SK-N-SH (cell line): ENCODE measurements around the gene KRTAP9-8. TPM values are rescaled to one million over a fixed set of nuclear protein-coding genes. Genes with fewer than 3 reads are reported as not detected.

Experiments
- CTCF ChIA-PET: fragments of 300-600, 350-600 bp; formaldehyde crosslinking; extraction: SDS; loops from one replicate; lab custom pipeline; 2021; lab: Yijun Ruan, JAX
- POLR2A ChIA-PET: fragments of 350-600 bp; sonication (Branson Sonifier 250); formaldehyde crosslinking; extraction: SDS; loops from one replicate; lab custom pipeline; 2020; ENCODE audit warnings: antibody characterized with exemption, inconsistent platforms; lab: Yijun Ruan, JAX
- DNase-seq: peaks from one replicate; pipeline ENCODE4 v3.0.0; 2012
- H2AFZ ChIP-seq: fragments of 200-600 bp; sonication (generic); 2 replicates; pipeline ENCODE4 v1.8.1; 2016; ENCODE audit warnings: antibody characterized with exemption, mild to moderate bottlenecking, low read depth
- H3F3A ChIP-seq: fragments of 200-600 bp; sonication (generic); replicated peaks from 2 replicates; pipeline ENCODE3; 2016; ENCODE audit warnings: antibody characterized with exemption, mild to moderate bottlenecking; ENCODE audit not compliant: insufficient read depth
- H3K27ac ChIP-seq, 2 experiments: fragments of 200-500 bp in 1 of 2; fragments of 200-600 bp in 1 of 2; sonication (Bioruptor generic) in 1 of 2; sonication (generic), shearing (Covaris generic) in 1 of 2; 2 replicates each; pipeline versions ENCODE4 v1.5.1 to v1.6.1; 2014 to 2016; ENCODE audit warnings: low read depth in 2 of 2, inconsistent platforms in 1 of 2, low read length in 1 of 2, mild to moderate bottlenecking in 1 of 2, mixed read lengths in 1 of 2
- H3K27me3 ChIP-seq: fragments of 200-600 bp; sonication (generic), shearing (Covaris generic); 2 replicates; pipeline ENCODE4 v1.6.1; 2016; ENCODE audit warnings: mixed run types; ENCODE audit not compliant: insufficient read depth
- H3K36me3 ChIP-seq, 2 experiments: fragments of 200-500 bp in 1 of 2; fragments of 200-600 bp in 1 of 2; sonication (Bioruptor generic) in 1 of 2; sonication (generic) in 1 of 2; replicated peaks in 1 of 2; 2 replicates each; pipeline versions ENCODE3 to v1.5.1; 2014 to 2016; ENCODE audit warnings: low read length in 1 of 2, mild to moderate bottlenecking in 1 of 2; ENCODE audit not compliant: insufficient read depth in 2 of 2, control insufficient read depth in 1 of 2
- H3K4me1 ChIP-seq, 2 experiments: fragments of 200-500 bp in 1 of 2; fragments of 200-600 bp in 1 of 2; sonication (Bioruptor generic) in 1 of 2; sonication (generic), shearing (Covaris generic) in 1 of 2; 2 replicates each; pipeline versions ENCODE4 v1.5.1 to v1.6.1; 2014 to 2016; ENCODE audit warnings: low read depth in 1 of 2, low read length in 1 of 2, mixed run types in 1 of 2; ENCODE audit not compliant: insufficient read depth in 2 of 2, control insufficient read depth in 1 of 2
- H3K4me2 ChIP-seq: fragments of 200-600 bp; sonication (generic), shearing (Covaris generic); 2 replicates; pipeline ENCODE4 v1.6.1; 2017; ENCODE audit warnings: mixed run types
- H3K4me3 ChIP-seq, 2 experiments: fragments of 200-500 bp in 1 of 2; fragments of 200-600 bp in 1 of 2; sonication (Bioruptor generic) in 1 of 2; sonication (generic), shearing (Covaris generic) in 1 of 2; 2 replicates each; pipeline versions ENCODE4 v1.5.1 to v1.8.1; 2014 to 2016; ENCODE audit warnings: low read depth in 2 of 2, inconsistent platforms in 1 of 2, low read length in 1 of 2, mild to moderate bottlenecking in 1 of 2, mixed read lengths in 1 of 2, moderate library complexity in 1 of 2
- H3K79me2 ChIP-seq: fragments of 200-600 bp; sonication (generic); 2 replicates; pipeline ENCODE4 v1.8.1; 2017; ENCODE audit warnings: mild to moderate bottlenecking; ENCODE audit not compliant: insufficient read depth
- H3K9ac ChIP-seq: fragments of 200-600 bp; sonication (generic); 2 replicates; pipeline ENCODE4 v1.6.1; 2017; ENCODE audit warnings: mixed run types
- H3K9me2 ChIP-seq: fragments of 200-600 bp; sonication (generic); 2 replicates; pipeline ENCODE4 v1.6.1; 2017; ENCODE audit warnings: mixed run types
- H3K9me3 ChIP-seq: fragments of 200-600 bp; sonication (generic); 2 replicates; pipeline ENCODE4 v1.6.1; 2017; ENCODE audit warnings: mixed run types, mild to moderate bottlenecking, moderate library complexity
- H4K20me1 ChIP-seq: fragments of 200-600 bp; sonication (generic); 2 replicates; pipeline ENCODE4 v1.6.1; 2017; ENCODE audit warnings: mild to moderate bottlenecking, mixed run types; ENCODE audit not compliant: insufficient read depth
- EP300 ChIP-seq, 2 experiments: IDR thresholded peaks; 2 replicates each; pipeline versions ENCODE4 v1.4.0 to v1.6.1; 2012; ENCODE audit warnings: borderline replicate concordance in 1 of 2, low read depth in 1 of 2, low read length in 1 of 2
- FOSL2 ChIP-seq: IDR thresholded peaks from 2 replicates; pipeline ENCODE4 v1.4.0; 2012; ENCODE audit warnings: low read depth, mild to moderate bottlenecking, moderate library complexity, borderline replicate concordance
- FOXJ3 ChIP-seq: sonication (generic); formaldehyde crosslinking; IDR thresholded peaks from 2 replicates; pipeline ENCODE4 v1.5.1; 2020; ENCODE audit warnings: mild to moderate bottlenecking, missing genetic modification reagents
- FOXM1 ChIP-seq: IDR thresholded peaks from 2 replicates; pipeline ENCODE4 v1.4.0; 2012; ENCODE audit warnings: low read depth, mild to moderate bottlenecking
- GABPA ChIP-seq: IDR thresholded peaks from 2 replicates; pipeline ENCODE4 v1.4.0; 2012; ENCODE audit warnings: low read depth, mild to moderate bottlenecking
- NRF1 ChIP-seq: IDR thresholded peaks from 2 replicates; pipeline ENCODE4 v1.6.1; 2012; ENCODE audit warnings: low read depth, mild to moderate bottlenecking, low read length
- POLR2AphosphoS5 ChIP-seq: IDR thresholded peaks from 2 replicates; pipeline ENCODE4 v1.6.1; 2012; ENCODE audit warnings: low read depth, low read length
- RFX5 ChIP-seq: IDR thresholded peaks from 2 replicates; pipeline ENCODE4 v1.6.1; 2012; ENCODE audit warnings: mild to moderate bottlenecking, improper control_type of control experiment, low read length
- SIN3A ChIP-seq: IDR thresholded peaks from 2 replicates; pipeline ENCODE4 v1.6.1; 2012; ENCODE audit warnings: low read depth, mild to moderate bottlenecking, low read length, moderate library complexity, borderline replicate concordance
- TAF1 ChIP-seq: IDR thresholded peaks from 2 replicates; pipeline ENCODE4 v1.6.1; 2012; ENCODE audit warnings: low read depth, mild to moderate bottlenecking, low read length, moderate library complexity, borderline replicate concordance
- polyA plus RNA-seq, 3 experiments: library from polyadenylated mRNA; depleted of rRNA; stranded (reverse); fragments of >200 nt; gene quantifications; 2 replicates each; pipeline ENCODE4 v1.2.3, GENCODE V29; 2012
- TF ChIP-seq, protein P1 (sequence below): fragments of 150-350 bp; IDR thresholded peaks from 2 replicates; pipeline ENCODE4 v1.6.1; 2017; ENCODE audit warnings: antibody characterized with exemption, low read length, low read depth, borderline replicate concordance
- TF ChIP-seq, protein P2 (sequence below): IDR thresholded peaks from 2 replicates; pipeline ENCODE4 v1.6.1; 2012; ENCODE audit warnings: mild to moderate bottlenecking, low read depth, low read length, moderate library complexity
- TF ChIP-seq, protein P3 (sequence below): fragments of 150-350 bp; IDR thresholded peaks from 2 replicates; pipeline ENCODE4 v1.6.1; 2016; ENCODE audit warnings: mild to moderate bottlenecking, low read depth, low read length

The KRTAP9-8 gene
- polyA plus RNA-seq, 1 of the 3 experiments (the other 2 are of a cell fraction) = not detected

DNA sequence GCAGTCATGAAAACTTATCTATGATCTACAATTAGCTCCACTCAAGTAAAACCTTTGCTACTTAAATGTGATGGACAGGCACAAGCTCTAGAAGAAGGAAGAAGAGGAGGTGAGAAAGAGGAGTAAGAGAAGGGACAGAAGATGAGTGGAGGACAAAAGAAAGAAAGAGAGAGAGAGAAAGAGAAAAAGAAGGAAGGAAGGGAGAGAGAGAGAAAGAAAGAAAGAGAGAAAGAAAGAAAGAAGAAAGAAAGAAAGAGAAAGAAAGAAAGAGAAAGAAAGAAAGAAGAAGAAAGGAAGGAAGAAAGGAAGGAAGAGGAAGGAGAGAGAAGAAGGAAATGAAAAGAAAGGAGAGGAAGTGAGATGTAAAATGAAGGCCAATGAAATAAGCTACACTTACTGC is 7.7 kb upstream of the KRTAP9-8 start:
- CTCF ChIA-PET = no interaction called here
- Histone ChIP-seq H3K4me3 (no peak overlapping the region), H3K9ac (no peak overlapping the region), H3K4me1 (no peaks in the 10 kb centered on the region), H3K27me3 (peaks cover 42% of the 10 kb centered on the region; the same call in 1 of the 2 replicates), H3K27ac (no peak overlapping the region), H3K9me2 (no peaks in the 10 kb centered on the region), H3K79me2 (no peaks in the 10 kb centered on the region), H3K9me3 (no peaks in the 10 kb centered on the region), H2AFZ (no peak overlapping the region), H3K4me2 (no peak overlapping the region), H4K20me1 (no peaks in the 10 kb centered on the region), H3F3A (no peaks in the 10 kb centered on the region), H3K36me3 (no peaks in the 10 kb centered on the region)
- DNase-seq = no peak
- no peak for TF ChIP-seq FOXM1
- TF ChIP-seq SIN3A = no peak
- TF ChIP-seq, protein P1, sequence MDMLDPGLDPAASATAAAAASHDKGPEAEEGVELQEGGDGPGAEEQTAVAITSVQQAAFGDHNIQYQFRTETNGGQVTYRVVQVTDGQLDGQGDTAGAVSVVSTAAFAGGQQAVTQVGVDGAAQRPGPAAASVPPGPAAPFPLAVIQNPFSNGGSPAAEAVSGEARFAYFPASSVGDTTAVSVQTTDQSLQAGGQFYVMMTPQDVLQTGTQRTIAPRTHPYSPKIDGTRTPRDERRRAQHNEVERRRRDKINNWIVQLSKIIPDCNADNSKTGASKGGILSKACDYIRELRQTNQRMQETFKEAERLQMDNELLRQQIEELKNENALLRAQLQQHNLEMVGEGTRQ = no peak
- TF ChIP-seq FOXJ3 (CRISPR knock-in tag) = no peak
- TF ChIP-seq, protein P2, sequence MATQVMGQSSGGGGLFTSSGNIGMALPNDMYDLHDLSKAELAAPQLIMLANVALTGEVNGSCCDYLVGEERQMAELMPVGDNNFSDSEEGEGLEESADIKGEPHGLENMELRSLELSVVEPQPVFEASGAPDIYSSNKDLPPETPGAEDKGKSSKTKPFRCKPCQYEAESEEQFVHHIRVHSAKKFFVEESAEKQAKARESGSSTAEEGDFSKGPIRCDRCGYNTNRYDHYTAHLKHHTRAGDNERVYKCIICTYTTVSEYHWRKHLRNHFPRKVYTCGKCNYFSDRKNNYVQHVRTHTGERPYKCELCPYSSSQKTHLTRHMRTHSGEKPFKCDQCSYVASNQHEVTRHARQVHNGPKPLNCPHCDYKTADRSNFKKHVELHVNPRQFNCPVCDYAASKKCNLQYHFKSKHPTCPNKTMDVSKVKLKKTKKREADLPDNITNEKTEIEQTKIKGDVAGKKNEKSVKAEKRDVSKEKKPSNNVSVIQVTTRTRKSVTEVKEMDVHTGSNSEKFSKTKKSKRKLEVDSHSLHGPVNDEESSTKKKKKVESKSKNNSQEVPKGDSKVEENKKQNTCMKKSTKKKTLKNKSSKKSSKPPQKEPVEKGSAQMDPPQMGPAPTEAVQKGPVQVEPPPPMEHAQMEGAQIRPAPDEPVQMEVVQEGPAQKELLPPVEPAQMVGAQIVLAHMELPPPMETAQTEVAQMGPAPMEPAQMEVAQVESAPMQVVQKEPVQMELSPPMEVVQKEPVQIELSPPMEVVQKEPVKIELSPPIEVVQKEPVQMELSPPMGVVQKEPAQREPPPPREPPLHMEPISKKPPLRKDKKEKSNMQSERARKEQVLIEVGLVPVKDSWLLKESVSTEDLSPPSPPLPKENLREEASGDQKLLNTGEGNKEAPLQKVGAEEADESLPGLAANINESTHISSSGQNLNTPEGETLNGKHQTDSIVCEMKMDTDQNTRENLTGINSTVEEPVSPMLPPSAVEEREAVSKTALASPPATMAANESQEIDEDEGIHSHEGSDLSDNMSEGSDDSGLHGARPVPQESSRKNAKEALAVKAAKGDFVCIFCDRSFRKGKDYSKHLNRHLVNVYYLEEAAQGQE = no peak
- no peak for TF ChIP-seq RFX5
- no peak for TF ChIP-seq TAF1
- TF ChIP-seq, protein P3, sequence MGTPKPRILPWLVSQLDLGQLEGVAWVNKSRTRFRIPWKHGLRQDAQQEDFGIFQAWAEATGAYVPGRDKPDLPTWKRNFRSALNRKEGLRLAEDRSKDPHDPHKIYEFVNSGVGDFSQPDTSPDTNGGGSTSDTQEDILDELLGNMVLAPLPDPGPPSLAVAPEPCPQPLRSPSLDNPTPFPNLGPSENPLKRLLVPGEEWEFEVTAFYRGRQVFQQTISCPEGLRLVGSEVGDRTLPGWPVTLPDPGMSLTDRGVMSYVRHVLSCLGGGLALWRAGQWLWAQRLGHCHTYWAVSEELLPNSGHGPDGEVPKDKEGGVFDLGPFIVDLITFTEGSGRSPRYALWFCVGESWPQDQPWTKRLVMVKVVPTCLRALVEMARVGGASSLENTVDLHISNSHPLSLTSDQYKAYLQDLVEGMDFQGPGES = no peak
- no peak for TF ChIP-seq GABPA
- TF ChIP-seq FOSL2 = no peak
- TF ChIP-seq POLR2AphosphoS5 = no peak
- no peak for TF ChIP-seq EP300 (IDR thresholded peaks at IDR 0.05; ENCODE audit: borderline replicate concordance in 1 of 2, low read depth in 1 of 2, low read length in 1 of 2)
- no peak for TF ChIP-seq NRF1
- POLR2A ChIA-PET = no interaction called here
